K562 (cell line): Measurements from ENCODE around the gene MAP3K4. TPM values are rescaled to one million over a fixed set of nuclear protein-coding genes. Genes with fewer than 3 reads are reported as not detected.

ENCODE experiments used
- ATAC-seq: fragments of 200-7000 bp; cut with Tn5 transposase; 3 replicates; pipeline ENCODE4 v1.9.1; 2020; ENCODE audit warnings: moderate library complexity
- BruUV-seq: library from RNA; stranded (reverse); fragments of 400-500 nt; replicated peaks from 2 replicates; lab custom pipeline; 2021; lab: Mats Ljungman, UMichigan
- CTCF ChIA-PET: fragments of 300-600 bp; formaldehyde crosslinking; extraction: SDS; loops from one replicate; lab custom pipeline; 2021; ENCODE audit warnings: low intra/inter-chr PET ratio; lab: Yijun Ruan, JAX
- POLR2A ChIA-PET: fragments of 300-600, 350-650 bp; sonication (Branson Sonifier 250); formaldehyde crosslinking; extraction: SDS; loops from one replicate; lab custom pipeline; 2021; ENCODE audit warnings: antibody characterized with exemption, inconsistent platforms; lab: Yijun Ruan, JAX
- DNase-seq, 4 experiments: peaks; one replicate each; pipeline versions ENCODE4 v3.0.0 to v3.0.0-alpha.2; 2011 to 2018; ENCODE audit warnings: low spot score in 3 of 4, mixed read lengths in 3 of 4; ENCODE audit errors: extremely low read depth in 1 of 4
- FAIRE-seq: peaks from 2 replicates; lab custom pipeline; 2011; peaks lifted over from hg19 to GRCh38; lab: Jason Lieb, UNC
- H2AFZ ChIP-seq: 2 replicates; pipeline ENCODE4 v1.6.0; 2011; ENCODE audit warnings: low read depth, low read length, control low read depth, inconsistent platforms
- H3K27ac ChIP-seq: fragments of 200-600 bp; 3 replicates; pipeline ENCODE4 v1.8.0; 2011; ENCODE audit warnings: low read depth, mild to moderate bottlenecking, control low read depth, inconsistent platforms, low read length, moderate library complexity, mixed read lengths; ENCODE audit errors: extremely low read depth
- H3K27me3 ChIP-seq, 2 experiments: fragments of 300-600 bp in 1 of 2; 2 replicates in 1 of 2; 3 replicates in 1 of 2; pipeline versions ENCODE4 v1.6.0 to v1.8.0; 2011; ENCODE audit warnings: inconsistent platforms in 2 of 2, low read length in 2 of 2, mild to moderate bottlenecking in 1 of 2, mixed read lengths in 1 of 2, moderate library complexity in 1 of 2; ENCODE audit not compliant: control insufficient read depth in 2 of 2, insufficient read depth in 2 of 2
- H3K36me3 ChIP-seq: fragments of 300-600 bp; 3 replicates; pipeline ENCODE4 v1.8.0; 2011; ENCODE audit warnings: mild to moderate bottlenecking, low read length, inconsistent platforms; ENCODE audit not compliant: control insufficient read depth, insufficient read depth
- H3K4me1 ChIP-seq, 2 experiments: fragments of 200-600 bp in 1 of 2; replicated peaks in 1 of 2; 2 replicates in 1 of 2; 3 replicates in 1 of 2; pipeline versions ENCODE4 v1.5.1 to v1.8.0; 2011; ENCODE audit warnings: inconsistent platforms in 2 of 2, low read length in 2 of 2, mild to moderate bottlenecking in 1 of 2, mixed read lengths in 1 of 2, moderate library complexity in 1 of 2; ENCODE audit not compliant: control insufficient read depth in 2 of 2, insufficient read depth in 2 of 2
- H3K4me2 ChIP-seq: 2 replicates; pipeline ENCODE4 v1.6.1; 2011; ENCODE audit warnings: low read length, control low read depth, inconsistent platforms, mixed read lengths; ENCODE audit not compliant: insufficient read depth
- H3K4me3 ChIP-seq: fragments of 200-600 bp; sonication (generic), shearing (Covaris generic); 2 replicates; pipeline ENCODE4 v1.5.1; 2016; ENCODE audit warnings: control low read depth, inconsistent platforms
- H3K79me2 ChIP-seq: fragments of 200-600 bp; 3 replicates; pipeline ENCODE4 v1.8.0; 2011; ENCODE audit warnings: low read length, inconsistent platforms; ENCODE audit not compliant: control insufficient read depth, insufficient read depth
- H3K9ac ChIP-seq, 2 experiments: 2 replicates each; pipeline versions ENCODE4 v1.6.0 to v1.6.1; 2011; ENCODE audit warnings: low read depth in 2 of 2, low read length in 2 of 2, control low read depth in 1 of 2, inconsistent platforms in 1 of 2, mild to moderate bottlenecking in 1 of 2, mixed read lengths in 1 of 2; ENCODE audit not compliant: insufficient read depth in 1 of 2
- H3K9me1 ChIP-seq: one replicate; pipeline ENCODE4 v1.6.0; 2011; ENCODE audit warnings: inconsistent platforms, mild to moderate bottlenecking, low read length, moderate library complexity; ENCODE audit not compliant: control insufficient read depth, insufficient read depth
- H3K9me3 ChIP-seq: replicated peaks from 2 replicates; pipeline ENCODE4 v1.5.1; 2011; ENCODE audit warnings: low read depth, low read length, inconsistent platforms; ENCODE audit not compliant: control insufficient read depth, insufficient read depth
- H4K20me1 ChIP-seq: replicated peaks from 2 replicates; pipeline ENCODE4 v1.6.1; 2011; ENCODE audit warnings: low read length, inconsistent platforms, mixed read lengths; ENCODE audit not compliant: control insufficient read depth, insufficient read depth
- ARNT ChIP-seq, 2 experiments: fragments of 450-650 bp; IDR thresholded peaks; 2 replicates each; pipeline ENCODE4 v1.6.1; 2016; ENCODE audit warnings: mild to moderate bottlenecking in 1 of 2
- CAMTA2 ChIP-seq: fragments of 250-450 bp; sonication (Bioruptor Pico); conservative IDR thresholded peaks from 2 replicates; pipeline ENCODE4 v1.5.1; 2022
- CEBPG ChIP-seq, 3 experiments: fragments of 200-800 bp in 1 of 3; sonication (Bioruptor generic) in 1 of 3; sonication (generic) in 1 of 3; formaldehyde crosslinking in 1 of 3; IDR thresholded peaks in 2 of 3; conservative IDR thresholded peaks in 1 of 3; 2 replicates each; pipeline versions ENCODE4 v1.6.1 to v1.8.0; 2016 to 2022; ENCODE audit warnings: missing compliant biosample characterization in 2 of 3, missing genetic modification characterization in 2 of 3, mild to moderate bottlenecking in 1 of 3, missing genetic modification reagents in 1 of 3
- COPS2 ChIP-seq: fragments of 450-650 bp; conservative IDR thresholded peaks from 2 replicates; pipeline ENCODE4 v1.6.1; 2016; ENCODE audit warnings: mild to moderate bottlenecking, moderate library complexity
- FOSL1 ChIP-seq: fragments of 200-800 bp; sonication (Bioruptor generic); conservative IDR thresholded peaks from 2 replicates; pipeline ENCODE4 v1.6.1; 2016; ENCODE audit warnings: missing genetic modification characterization, missing compliant biosample characterization
- KLF13 ChIP-seq: fragments of 450-650 bp; IDR thresholded peaks from 2 replicates; pipeline ENCODE4 v1.6.1; 2016; ENCODE audit warnings: missing genetic modification characterization, low read depth, mild to moderate bottlenecking, missing compliant biosample characterization, moderate library complexity, borderline replicate concordance
- RBM34 ChIP-seq: fragments of 200-400 bp; formaldehyde crosslinking; IDR thresholded peaks from 2 replicates; pipeline ENCODE4 v1.6.1; 2018; ENCODE audit warnings: low read length, borderline replicate concordance; ENCODE audit not compliant: insufficient read depth
- ZNF354B ChIP-seq: fragments of 250-450 bp; sonication (Bioruptor Pico); IDR thresholded peaks from 2 replicates; pipeline ENCODE4 v1.4.0; 2020
- ZNF444 ChIP-seq: fragments of 250-450 bp; sonication (Bioruptor Pico); IDR thresholded peaks from 2 replicates; pipeline ENCODE4 v1.4.0; 2020; ENCODE audit warnings: mild to moderate bottlenecking, moderate library complexity
- ZNF507 ChIP-seq: conservative IDR thresholded peaks from 2 replicates; pipeline ENCODE4 v1.6.1; 2017; ENCODE audit warnings: missing genetic modification characterization, missing compliant biosample characterization
- WGBS: fragments of 100-300 bp; shearing (Covaris generic); methylation state at CpG from one replicate; pipeline ENCODE4 v1.1.6; 2016; ENCODE audit warnings: low coverage, mixed read lengths; ENCODE audit not compliant: insufficient coverage; ENCODE audit errors: missing lambda C conversion rate; 5-methylcytosine and 5-hydroxymethylcytosine counted together
- in situ Hi-C: fragments of 300-500 bp; cut with MboI; formaldehyde crosslinking; loops from 4 replicates; pipeline ENCODE4 v1.15.0; 2018; ENCODE audit warnings: inconsistent platforms, mixed read lengths
- intact Hi-C: fragments of 100-400 bp; cut with micrococcal nuclease; formaldehyde crosslinking; loops from 2 replicates; pipeline ENCODE4 v1.14.2; 2022
- polyA plus RNA-seq, 8 experiments: library from polyadenylated mRNA; depleted of rRNA in 4 of 8; stranded (reverse) in 5 of 8; unstranded in 3 of 8; fragments of >200 nt; fragmentation: Nextera tagmentation in 2 of 8; fragmentation: Illumina TruSeq in 1 of 8; extraction: Ambion mirVana in 2 of 8; extraction: Trizol in 1 of 8; gene quantifications; 2 replicates each; pipeline versions ENCODE4 v1.2.1 to v1.2.3, GENCODE V29; 2011 to 2014; ENCODE audit warnings: inconsistent platforms in 1 of 8, missing spikeins in 1 of 8
- total RNA-seq, 7 experiments: library from RNA; depleted of rRNA in 6 of 7; stranded (reverse); fragments of >200 nt in 6 of 7; fragmentation: Illumina TruSeq in 2 of 7; extraction: Trizol in 2 of 7; gene quantifications; 2 replicates each; pipeline versions ENCODE4 v1.2.1 to v1.2.3, GENCODE V29; 2011 to 2021; ENCODE audit warnings: low replicate concordance in 1 of 7
- TF ChIP-seq, protein P1 (sequence below), 2 experiments: fragments of 450-650 bp in 1 of 2; sonication (generic) in 1 of 2; formaldehyde crosslinking in 1 of 2; IDR thresholded peaks in 1 of 2; conservative IDR thresholded peaks in 1 of 2; 2 replicates each; pipeline versions ENCODE4 v1.6.1 to v1.8.1; 2016 to 2023; ENCODE audit warnings: mild to moderate bottlenecking in 2 of 2, moderate library complexity in 2 of 2, inconsistent platforms in 1 of 2, missing genetic modification reagents in 1 of 2
- TF ChIP-seq, protein P2 (sequence below): fragments of 250-450 bp; sonication (Bioruptor Pico); IDR thresholded peaks from 2 replicates; pipeline ENCODE4 v1.5.0; 2022; ENCODE audit warnings: mild to moderate bottlenecking
- TF ChIP-seq, protein P3 (sequence below): fragments of 450-650 bp; formaldehyde crosslinking; IDR thresholded peaks from 2 replicates; pipeline ENCODE4 v1.4.0; 2022; ENCODE audit warnings: missing genetic modification characterization

Gene MAP3K4
- total and polyA plus RNA-seq, 9 of the 15 experiments (the other 6 are each of a cell fraction or from before 2014, with no cell fraction given) = 21.0 to 77.2 (median 48.9) TPM

DNA sequence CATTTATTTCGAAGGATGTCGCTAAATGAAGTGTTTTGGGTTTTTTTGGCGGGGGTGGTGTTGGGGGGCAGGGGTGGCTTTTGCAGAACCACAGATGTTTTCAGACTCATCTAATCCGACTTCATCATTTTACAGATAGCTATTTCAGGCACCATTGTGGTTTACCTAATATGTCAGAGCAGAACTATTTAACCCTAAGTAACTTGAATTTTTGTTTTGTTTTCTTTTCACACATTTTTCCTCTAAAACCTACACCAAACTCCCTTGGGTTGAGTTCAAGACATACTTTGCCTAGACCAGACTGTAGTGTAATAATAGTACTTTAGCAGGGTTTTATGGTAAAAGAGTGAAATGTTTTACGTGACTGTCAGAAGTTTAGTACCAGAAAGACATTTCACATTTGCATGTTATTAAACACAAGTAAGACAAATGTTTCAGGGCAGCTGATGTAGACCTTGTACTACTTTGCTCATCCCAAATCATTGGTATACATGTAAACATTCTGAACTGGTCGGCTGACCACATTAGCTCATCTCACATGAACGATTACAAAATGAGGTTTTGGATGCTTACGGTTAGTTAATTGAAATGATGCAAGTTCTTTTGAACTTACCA lies 37.7 kb downstream of the MAP3K4 start:
- ATAC-seq = 0 out of 3 replicates have a peak, but pooled peaks have one; percentile 9
- ChIA-PET POLR2A (interaction anchor here (0.7 to 4.2 kb wide), 10 partner anchors 9 to 42 kb away, joined by 3 to 21 read pairs (median 4); no protein-coding TSS in a partner anchor), CTCF (no interaction called here)
- Histone ChIP-seq H3K9me1 (no peaks in the 10 kb centered on the region), H3K4me1 (peaks cover 0 to 24% of the 10 kb centered on the region in 2 experiments; a peak in 3 of 5 replicates), H3K9me3 (no peaks in the 10 kb centered on the region), H4K20me1 (peaks cover 4% of the 10 kb centered on the region; the same call in 1 of the 2 replicates), H2AFZ (no peak overlapping the region), H3K79me2 (peaks cover 84% of the 10 kb centered on the region), H3K27ac (no peak overlapping the region), H3K9ac (no peak overlapping the region), H3K36me3 (peaks cover 3% of the 10 kb centered on the region; the same call in 2 of the 3 replicates), H3K4me3 (no peak overlapping the region), H3K27me3 (no peaks in the 10 kb centered on the region), H3K4me2 (no peak overlapping the region)
- no peak for DNase-seq
- no peak for TF ChIP-seq KLF13
- no peak for TF ChIP-seq RBM34
- TF ChIP-seq ARNT (IDR thresholded peaks at IDR 0.05) = no peak
- TF ChIP-seq, protein P1, sequence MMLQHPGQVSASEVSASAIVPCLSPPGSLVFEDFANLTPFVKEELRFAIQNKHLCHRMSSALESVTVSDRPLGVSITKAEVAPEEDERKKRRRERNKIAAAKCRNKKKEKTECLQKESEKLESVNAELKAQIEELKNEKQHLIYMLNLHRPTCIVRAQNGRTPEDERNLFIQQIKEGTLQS (IDR thresholded peaks at IDR 0.05) = peak; percentile 33; the same call in 1 of the 2 replicates
- TF ChIP-seq, protein P1 (CRISPR knock-in tag; conservative IDR thresholded peaks at IDR 0.05) = no peak
- TF ChIP-seq, protein P2, sequence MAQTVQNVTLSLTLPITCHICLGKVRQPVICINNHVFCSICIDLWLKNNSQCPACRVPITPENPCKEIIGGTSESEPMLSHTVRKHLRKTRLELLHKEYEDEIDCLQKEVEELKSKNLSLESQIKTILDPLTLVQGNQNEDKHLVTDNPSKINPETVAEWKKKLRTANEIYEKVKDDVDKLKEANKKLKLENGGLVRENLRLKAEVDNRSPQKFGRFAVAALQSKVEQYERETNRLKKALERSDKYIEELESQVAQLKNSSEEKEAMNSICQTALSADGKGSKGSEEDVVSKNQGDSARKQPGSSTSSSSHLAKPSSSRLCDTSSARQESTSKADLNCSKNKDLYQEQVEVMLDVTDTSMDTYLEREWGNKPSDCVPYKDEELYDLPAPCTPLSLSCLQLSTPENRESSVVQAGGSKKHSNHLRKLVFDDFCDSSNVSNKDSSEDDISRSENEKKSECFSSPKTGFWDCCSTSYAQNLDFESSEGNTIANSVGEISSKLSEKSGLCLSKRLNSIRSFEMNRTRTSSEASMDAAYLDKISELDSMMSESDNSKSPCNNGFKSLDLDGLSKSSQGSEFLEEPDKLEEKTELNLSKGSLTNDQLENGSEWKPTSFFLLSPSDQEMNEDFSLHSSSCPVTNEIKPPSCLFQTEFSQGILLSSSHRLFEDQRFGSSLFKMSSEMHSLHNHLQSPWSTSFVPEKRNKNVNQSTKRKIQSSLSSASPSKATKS (CRISPR knock-in tag) = no peak
- no peak for TF ChIP-seq CAMTA2 (CRISPR knock-in tag)
- no peak for TF ChIP-seq COPS2
- no peak for TF ChIP-seq CEBPG (CRISPR knock-in tag; IDR thresholded peaks at IDR 0.05)
- peak; percentile 21 to 72; a peak in 1 of 4 replicates for TF ChIP-seq CEBPG (tag; conservative IDR thresholded peaks at IDR 0.05 in 1 of 2, IDR thresholded peaks at IDR 0.05 in 1 of 2)
- TF ChIP-seq ZNF444 (CRISPR knock-in tag) = no peak
- TF ChIP-seq FOSL1 (tag) = no peak
- TF ChIP-seq ZNF507 (tag) = no peak
- no peak for TF ChIP-seq ZNF354B (CRISPR knock-in tag)
- TF ChIP-seq, protein P3, sequence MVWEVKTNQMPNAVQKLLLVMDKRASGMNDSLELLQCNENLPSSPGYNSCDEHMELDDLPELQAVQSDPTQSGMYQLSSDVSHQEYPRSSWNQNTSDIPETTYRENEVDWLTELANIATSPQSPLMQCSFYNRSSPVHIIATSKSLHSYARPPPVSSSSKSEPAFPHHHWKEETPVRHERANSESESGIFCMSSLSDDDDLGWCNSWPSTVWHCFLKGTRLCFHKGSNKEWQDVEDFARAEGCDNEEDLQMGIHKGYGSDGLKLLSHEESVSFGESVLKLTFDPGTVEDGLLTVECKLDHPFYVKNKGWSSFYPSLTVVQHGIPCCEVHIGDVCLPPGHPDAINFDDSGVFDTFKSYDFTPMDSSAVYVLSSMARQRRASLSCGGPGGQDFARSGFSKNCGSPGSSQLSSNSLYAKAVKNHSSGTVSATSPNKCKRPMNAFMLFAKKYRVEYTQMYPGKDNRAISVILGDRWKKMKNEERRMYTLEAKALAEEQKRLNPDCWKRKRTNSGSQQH (CRISPR knock-in tag) = no peak
- intact Hi-C loops = no loop called here
- WGBS = 76% methylated on average over 8 of the region's 8 CpGs
- FAIRE-seq = no peak
- no TSS peak for BruUV-seq
- in situ Hi-C loops = no loop called here
